Left hindlimb (tissue), 1 donor: ENCODE measurements around the gene OCLN.
"Not testable (repeated sequence)": the region's sequence is repeated elsewhere in the genome, so short reads cannot be mapped to it uniquely, and the experiment has no call there.

ENCODE experiments used
- DNase-seq: peaks from one replicate; pipeline ENCODE4 v3.0.0-alpha.2; 2018

OCLN gene

DNA sequence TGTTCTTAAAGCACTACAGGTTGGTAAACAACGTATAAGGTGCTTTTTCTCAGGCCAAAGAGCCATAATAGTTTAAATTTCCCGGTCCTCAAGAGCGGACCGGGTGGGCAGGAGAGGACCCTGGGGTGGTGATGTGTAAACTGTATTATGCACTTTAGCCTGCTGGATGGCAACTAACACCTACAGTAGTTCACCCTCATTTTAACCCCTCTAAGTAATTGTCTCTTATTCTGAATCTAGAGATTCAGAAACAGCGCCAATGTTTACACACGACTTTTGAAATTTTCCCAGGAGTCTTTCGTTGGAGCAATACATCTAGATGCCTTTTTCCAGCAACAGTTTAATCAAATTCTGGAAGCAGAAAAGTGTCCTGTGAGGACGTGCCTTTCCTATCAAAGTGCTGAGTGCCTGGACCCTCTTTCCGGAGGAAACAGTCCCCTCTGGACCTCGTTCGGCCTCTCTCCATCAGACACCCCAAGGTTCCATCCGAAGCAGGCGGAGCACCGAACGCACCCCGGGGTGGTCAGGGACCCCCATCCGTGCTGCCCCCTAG is 676 bp upstream of the OCLN start:
- DNase-seq, result no peak

- DNase-seq, result no peak
Observed at GRCh38 chr5:69492923-69493395, 369 bp downstream of the OCLN start.

GRCh38 chr5:69493396-69494133 is 975 bp downstream of the OCLN start:
- DNase-seq, result peak; percentile 32

DNA sequence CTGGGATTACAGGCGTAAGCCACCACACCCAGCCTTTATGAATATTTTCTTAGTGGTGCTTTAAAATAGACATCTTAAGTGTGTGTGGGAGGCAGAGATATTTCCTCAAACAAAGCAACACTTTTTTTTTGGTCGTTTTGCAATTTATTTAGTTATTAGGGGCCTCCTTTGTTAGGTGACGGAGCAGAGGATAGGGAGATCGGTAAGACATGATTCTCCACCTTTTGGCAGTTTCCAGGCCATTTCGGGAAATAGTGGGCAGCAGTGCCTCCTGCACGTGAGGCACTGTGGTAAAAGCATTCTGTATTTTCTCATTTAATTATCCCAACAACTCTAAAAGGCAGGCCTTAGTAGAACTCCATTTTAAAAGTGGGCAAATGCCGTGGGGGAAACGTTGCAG is 1.9 kb downstream of the OCLN start:
- no peak for DNase-seq

DNA sequence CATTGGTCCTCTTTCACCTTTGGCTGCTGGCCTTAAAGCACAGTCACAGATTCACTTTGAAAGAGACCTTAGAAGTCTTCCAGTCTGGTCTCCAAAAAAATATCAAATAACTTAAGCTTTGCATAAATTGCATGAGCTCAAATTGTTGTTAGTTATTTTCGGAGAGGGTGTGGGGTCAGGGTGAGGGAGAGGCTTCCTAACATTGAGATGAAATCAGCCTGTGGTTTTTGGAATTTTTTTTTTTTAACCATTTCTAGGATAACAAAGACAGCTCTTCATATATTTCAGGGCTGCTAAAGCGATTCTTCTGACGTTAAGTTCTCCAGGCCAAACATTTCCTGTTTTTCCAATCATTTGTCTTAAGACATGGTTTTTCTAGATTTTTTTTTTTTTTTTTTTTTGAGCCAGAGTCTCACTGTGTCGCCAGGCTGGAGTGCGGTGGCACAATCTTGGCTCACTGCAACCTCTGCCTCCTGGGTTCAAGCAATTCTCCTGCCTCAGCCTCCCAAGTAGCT is 4.5 kb downstream of the OCLN start:
- no peak for DNase-seq

- no peak for DNase-seq
Observed at GRCh38 chr5:69498384-69498783, 5.8 kb downstream of the OCLN start.

DNA sequence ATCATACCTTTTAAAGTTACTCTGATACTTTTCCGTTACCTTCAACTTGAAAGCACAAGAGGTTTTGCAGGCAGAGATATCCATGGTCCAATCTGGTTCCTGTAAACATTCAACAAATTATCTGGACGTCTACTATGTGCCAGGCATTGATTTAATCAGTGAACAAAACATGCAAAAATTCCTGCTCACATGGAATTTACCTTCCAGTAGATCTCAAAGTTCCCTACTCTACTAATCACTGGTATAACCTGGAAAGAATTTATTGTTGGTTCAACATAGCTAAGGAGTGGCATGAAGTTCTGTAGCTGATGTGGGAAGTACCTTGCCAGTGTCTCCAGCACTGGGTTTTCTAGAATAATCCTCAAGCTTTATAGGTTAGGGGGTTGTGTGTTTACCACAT is 9.8 kb downstream of the OCLN start:
- no peak for DNase-seq

DNA sequence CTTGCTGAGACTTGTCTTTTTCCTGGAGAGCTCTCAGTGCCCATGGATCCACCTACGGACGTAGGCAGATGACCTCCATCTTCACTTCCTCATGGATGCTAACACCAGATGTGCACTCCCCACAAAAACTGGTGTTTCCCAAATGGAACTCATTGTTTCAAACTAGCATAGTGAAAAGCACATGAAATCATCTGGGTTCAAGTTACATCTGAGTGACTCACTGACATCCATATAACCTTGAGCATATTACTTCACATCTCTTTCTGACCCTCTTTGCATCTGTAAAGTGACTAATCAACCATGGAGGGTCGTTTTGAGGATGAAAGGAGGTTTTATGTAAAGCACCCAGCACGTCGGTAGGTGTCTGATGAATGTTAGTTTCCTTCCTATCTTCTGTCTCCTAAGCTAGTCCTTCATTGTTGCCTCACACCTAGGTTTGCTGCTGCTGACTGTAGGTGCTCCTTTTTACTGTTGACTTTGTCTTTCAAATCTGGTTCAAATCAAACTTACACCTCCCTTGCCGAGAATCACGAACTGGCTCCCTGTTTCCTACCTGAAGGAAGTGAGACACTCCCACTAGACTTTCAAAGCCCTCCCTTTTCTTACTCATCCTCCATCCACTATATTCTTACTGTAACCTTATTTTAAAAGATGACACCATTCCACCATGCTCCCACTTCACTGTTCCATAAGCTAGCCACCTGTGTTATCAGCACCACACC is 10.3 kb downstream of the OCLN start:
- DNase-seq, result no peak

DNA sequence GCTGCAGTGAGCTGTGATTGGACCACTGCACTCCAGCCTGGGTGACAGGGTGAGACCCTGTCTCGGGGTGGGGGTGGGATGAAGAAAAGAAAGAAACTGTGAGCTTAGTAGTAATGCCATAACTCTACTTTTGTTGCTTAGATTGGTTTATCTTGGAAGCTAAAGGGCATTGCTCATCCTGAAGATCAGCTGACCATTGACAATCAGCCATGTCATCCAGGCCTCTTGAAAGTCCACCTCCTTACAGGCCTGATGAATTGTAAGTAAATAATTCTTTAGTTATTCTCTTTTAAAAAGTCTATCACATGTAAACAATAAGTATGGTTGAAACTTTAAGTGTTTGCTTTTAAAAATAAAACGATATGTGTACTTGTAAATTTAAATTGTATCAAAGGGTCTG is 11.4 kb downstream of the OCLN start:
- DNase-seq, result no peak

DNA sequence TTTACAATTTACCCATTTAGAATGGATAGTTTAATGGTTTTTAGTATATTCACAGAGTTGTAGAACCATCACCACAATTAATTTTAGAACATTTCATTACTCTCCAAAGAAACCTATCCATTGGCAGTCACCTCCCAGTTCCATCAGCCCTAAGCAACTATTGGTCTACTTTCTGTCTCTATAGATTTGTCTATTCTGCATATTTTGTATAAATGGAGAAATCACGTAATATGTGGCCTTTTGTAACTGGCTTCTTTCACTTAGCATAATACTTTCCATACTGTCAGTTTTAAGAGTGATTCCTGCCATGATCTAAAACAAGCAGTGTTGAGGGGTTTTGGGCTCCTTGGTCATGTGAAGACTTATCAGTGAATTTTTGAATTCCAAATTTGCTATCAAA is 12.7 kb downstream of the OCLN start:
- no peak for DNase-seq

DNA sequence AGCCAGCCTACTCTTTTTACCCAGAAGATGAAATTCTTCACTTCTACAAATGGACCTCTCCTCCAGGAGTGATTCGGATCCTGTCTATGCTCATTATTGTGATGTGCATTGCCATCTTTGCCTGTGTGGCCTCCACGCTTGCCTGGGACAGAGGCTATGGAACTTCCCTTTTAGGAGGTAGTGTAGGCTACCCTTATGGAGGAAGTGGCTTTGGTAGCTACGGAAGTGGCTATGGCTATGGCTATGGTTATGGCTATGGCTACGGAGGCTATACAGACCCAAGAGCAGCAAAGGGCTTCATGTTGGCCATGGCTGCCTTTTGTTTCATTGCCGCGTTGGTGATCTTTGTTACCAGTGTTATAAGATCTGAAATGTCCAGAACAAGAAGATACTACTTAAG is 16.6 kb downstream of the OCLN start:
- no peak for DNase-seq

GRCh38 chr5:69510694-69511093 is 18.1 kb downstream of the OCLN start:
- no peak for DNase-seq

DNA sequence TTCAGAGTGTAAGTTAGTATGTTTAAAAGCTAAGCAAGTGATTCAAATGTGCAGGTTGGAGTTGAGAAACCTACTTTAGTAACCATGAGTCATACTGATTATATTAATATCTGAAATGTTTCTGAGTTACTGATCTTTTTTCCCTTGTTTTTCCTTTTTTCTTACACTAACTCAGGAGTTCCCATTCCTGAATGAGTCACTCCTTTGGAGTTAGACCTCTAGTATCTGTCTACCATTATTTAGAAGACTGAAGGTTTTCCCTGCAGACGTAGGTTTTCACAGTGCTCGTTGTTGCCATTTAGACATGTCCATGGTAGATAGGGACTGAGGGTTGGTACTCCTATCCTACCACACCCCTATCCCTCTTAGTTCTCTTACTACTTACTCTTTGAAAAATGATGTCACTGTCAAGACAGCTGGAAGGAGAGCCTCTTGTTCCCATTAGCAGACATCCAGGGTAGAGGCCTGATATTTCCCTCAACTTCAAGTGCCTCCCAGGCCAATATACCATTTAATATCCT is 20.2 kb downstream of the OCLN start:
- DNase-seq, result no peak

GRCh38 chr5:69515570-69515969 is 23.0 kb downstream of the OCLN start:
- not testable (repeated sequence) for DNase-seq

DNA sequence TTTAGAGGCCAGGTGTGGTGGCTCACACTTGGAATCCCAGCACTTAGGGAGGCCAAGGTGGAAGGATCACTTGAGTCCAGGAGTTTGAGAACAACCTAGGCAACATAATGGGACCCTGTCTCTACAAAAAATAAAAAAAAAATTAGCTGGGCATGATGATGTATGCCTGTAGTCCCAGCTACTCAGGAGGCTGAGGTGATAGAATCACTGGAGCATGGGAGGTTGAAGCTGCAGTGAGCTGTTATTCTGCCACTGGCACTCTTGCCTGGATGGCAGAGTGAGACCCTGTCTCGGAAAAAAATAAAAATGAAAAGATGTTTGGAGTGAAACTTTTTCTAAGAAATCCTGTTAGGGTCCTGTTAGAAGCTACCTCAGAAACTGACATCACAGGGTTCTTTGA is 24.2 kb downstream of the OCLN start:
- no peak for DNase-seq

DNA sequence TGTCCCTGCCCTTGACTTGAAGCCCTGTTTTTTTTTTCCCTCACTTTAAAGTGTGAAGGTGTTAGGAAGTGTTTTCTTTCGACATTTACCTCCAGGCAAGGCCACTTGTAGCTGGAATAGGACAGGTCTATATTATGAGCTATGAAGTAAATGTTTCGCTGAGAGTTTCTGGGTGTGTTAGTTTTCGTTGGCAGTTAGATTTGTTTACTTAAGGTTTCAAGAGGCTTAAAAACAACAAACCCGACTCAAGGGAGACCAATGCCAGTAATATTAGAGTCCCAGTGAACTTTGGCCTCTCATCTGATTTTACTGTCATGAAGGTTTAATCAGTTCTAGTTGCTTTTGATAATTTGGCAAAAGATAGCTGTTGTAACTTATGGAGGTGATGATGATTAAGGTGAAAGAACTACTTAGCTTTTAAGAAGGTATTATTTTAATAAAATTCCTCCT is 25.2 kb downstream of the OCLN start:
- no peak for DNase-seq

DNA sequence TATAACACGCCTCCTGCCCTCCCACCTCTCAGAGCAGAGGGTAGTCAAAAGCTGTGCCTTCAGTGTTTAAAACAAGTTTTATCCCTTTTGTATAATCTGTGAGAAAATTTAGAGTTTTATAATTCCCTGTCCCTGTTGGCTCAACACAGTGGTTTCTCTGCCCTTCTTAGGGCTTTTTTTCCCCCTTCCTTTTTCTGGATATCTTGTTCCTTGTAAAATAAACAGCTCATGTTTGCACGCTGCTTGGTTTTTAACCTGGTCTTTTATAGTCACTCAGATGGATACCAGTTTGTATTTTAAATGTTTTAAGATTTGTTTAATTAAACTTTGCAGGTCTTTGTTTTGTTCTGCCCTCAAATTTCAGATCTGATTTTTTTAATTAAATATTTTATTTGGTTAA is 26.7 kb downstream of the OCLN start:
- DNase-seq, result no peak

GRCh38 chr5:69522035-69522434 is 29.4 kb downstream of the OCLN start:
- no peak for DNase-seq

GRCh38 chr5:69525490-69525889 is 32.9 kb downstream of the OCLN start:
- DNase-seq, result no peak

- no peak for DNase-seq
Observed at GRCh38 chr5:69526660-69527059, 34.1 kb downstream of the OCLN start.

DNA sequence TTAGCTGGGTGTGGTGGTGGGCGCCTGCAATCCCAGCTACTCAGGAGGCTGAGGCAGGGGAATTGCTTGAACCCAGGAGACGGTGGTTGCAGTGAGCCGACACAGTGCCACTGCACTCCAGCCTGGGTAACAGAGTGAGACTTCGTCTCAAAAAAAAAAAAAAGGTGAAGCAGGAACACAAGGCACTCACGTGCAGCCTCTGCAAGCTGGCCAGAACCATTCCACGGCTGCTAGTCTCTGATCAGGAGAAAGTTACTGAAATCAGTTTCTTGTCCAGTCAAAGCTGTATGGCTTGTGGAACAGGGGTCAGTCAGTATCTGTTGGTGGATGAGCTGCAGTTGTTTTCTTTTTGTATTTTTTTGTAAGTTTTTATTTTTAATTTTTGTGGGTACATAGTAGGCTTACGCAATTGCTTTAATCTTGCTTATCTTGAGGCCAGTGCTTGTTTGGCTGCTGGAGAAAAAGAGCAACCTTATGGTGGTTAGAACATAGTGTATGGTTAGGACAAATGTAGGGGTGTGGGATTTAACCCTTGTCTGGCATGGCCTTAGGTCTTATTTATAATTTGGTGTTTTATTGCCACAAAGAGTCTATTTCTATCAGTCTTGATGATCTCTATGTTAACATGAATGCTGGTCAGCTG is 34.7 kb downstream of the OCLN start:
- DNase-seq, result no peak

GRCh38 chr5:69528035-69528434 is 35.4 kb downstream of the OCLN start:
- no peak for DNase-seq

DNA sequence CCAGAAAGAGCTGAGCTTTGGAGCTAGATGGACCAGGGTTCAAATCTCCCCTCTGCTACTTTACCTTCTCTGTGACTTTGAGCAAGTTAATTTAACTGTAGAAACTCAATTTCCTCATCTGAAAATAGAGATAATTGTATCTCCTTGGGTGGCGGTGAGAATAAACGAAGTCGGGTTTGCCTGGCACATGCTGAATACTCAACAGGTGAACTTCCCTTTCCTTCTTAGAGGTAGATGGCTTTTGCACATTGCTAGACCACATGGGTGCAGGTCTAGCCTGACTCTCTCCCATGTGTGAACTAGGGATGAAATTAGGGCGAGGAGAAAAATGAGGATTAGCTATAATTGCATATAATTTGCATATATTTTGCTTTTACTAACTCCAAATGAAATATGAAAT is 36.0 kb downstream of the OCLN start:
- no peak for DNase-seq
